Uterus (tissue), 4 donors: ENCODE data around the gene IL1F10. TPM values are rescaled to one million over a fixed set of nuclear protein-coding genes. Genes with fewer than 3 reads are reported as not detected.

Experiments used
- DNase-seq, 2 donors: peaks; one replicate each; pipeline ENCODE4 v3.0.0-alpha.2; 2019 to 2020
- H3K27ac ChIP-seq, 2 donors: fragments of 200-600 bp; sonication (generic); 1 replicate in 1 of 2; 2 replicates in 1 of 2; pipeline ENCODE4 v1.5.1; 2016 to 2018
- H3K27me3 ChIP-seq, 2 donors: fragments of 200-600 bp; sonication (generic); one replicate each; pipeline ENCODE4 v1.5.1; 2018 to 2019; ENCODE audit warnings: control low read depth in 1 of 2
- H3K36me3 ChIP-seq, 2 donors: fragments of 200-600 bp; sonication (generic); one replicate each; pipeline ENCODE4 v1.5.1; 2019; ENCODE audit warnings: control low read depth in 1 of 2
- H3K4me1 ChIP-seq, 2 donors: fragments of 200-600 bp; sonication (generic); one replicate each; pipeline ENCODE4 v1.5.1; 2018 to 2019; ENCODE audit warnings: control low read depth in 1 of 2
- H3K4me3 ChIP-seq, 2 donors: fragments of 200-600 bp; sonication (generic); 1 replicate in 1 of 2; 2 replicates in 1 of 2; pipeline ENCODE4 v1.5.1; 2018 to 2019; ENCODE audit warnings: mild to moderate bottlenecking in 1 of 2
- H3K9me3 ChIP-seq, 2 donors: fragments of 200-600 bp; sonication (generic); one replicate each; pipeline ENCODE4 v1.5.1; 2019; ENCODE audit warnings: control low read depth in 1 of 2
- POLR2A ChIP-seq, 2 donors: fragments of 450-650 bp; IDR thresholded peaks; one replicate each; pipeline ENCODE4 v1.6.1; 2016; ENCODE audit warnings: antibody characterized with exemption in 2 of 2, mild to moderate bottlenecking in 1 of 2, moderate library complexity in 1 of 2
- intact Hi-C: fragments of 100-400 bp; cut with DNase I; formaldehyde crosslinking; loops from one replicate; pipeline ENCODE4 v1.15.1; 2023; ENCODE audit warnings: low total_unique reads
- total RNA-seq, 4 donors: library from RNA; depleted of rRNA in 3 of 4; stranded (reverse); fragments of >200 nt in 3 of 4; gene quantifications; one replicate each; pipeline versions ENCODE4 v1.1.0 to v1.2.4, GENCODE V29; 2014 to 2023
- TF ChIP-seq, protein P1 (sequence below), 4 experiments: fragments of 200-600 bp in 2 of 4; fragments of 450-650 bp in 2 of 4; sonication (generic) in 2 of 4; IDR thresholded peaks; one replicate each; pipeline ENCODE4 v1.5.1; 2016 to 2019; ENCODE audit warnings: antibody characterized with exemption in 4 of 4, mild to moderate bottlenecking in 2 of 4, moderate library complexity in 1 of 4
- donor health status: DM: yes; HTN: yes; CAD: no.

IL1F10 gene
- total RNA-seq, 4 donors from 2014 or later, result not detected

DNA sequence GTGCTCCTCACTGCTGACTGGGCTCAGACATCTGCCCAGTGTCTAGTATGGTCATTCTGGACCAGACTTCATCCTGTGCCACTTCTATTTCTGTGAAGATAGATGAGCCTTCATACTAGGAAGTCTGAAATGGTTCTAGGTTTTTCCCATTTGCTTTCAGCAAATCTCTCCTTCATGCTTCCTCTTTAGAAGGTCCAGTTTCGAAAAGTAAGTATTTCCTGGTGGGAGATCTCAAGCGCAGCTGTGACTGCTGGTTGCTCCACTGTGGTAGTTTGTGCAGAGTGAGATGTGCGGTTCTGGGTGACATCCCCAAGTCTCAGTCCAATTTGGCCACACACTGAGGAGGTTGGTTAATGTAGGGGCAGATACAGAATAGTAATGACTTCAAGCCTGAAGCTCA, 29.5 kb upstream of the IL1F10 start:
- H3K27me3 ChIP-seq, result no peaks in the 10 kb centered on the region
- no peak overlapping the region for H3K4me3 ChIP-seq
- no peaks in the 10 kb centered on the region for H3K4me1 ChIP-seq
- TF ChIP-seq POLR2A (IDR thresholded peaks at IDR 0.05), result no peak
- TF ChIP-seq, protein P1, sequence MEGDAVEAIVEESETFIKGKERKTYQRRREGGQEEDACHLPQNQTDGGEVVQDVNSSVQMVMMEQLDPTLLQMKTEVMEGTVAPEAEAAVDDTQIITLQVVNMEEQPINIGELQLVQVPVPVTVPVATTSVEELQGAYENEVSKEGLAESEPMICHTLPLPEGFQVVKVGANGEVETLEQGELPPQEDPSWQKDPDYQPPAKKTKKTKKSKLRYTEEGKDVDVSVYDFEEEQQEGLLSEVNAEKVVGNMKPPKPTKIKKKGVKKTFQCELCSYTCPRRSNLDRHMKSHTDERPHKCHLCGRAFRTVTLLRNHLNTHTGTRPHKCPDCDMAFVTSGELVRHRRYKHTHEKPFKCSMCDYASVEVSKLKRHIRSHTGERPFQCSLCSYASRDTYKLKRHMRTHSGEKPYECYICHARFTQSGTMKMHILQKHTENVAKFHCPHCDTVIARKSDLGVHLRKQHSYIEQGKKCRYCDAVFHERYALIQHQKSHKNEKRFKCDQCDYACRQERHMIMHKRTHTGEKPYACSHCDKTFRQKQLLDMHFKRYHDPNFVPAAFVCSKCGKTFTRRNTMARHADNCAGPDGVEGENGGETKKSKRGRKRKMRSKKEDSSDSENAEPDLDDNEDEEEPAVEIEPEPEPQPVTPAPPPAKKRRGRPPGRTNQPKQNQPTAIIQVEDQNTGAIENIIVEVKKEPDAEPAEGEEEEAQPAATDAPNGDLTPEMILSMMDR (IDR thresholded peaks at IDR 0.05), result no peak
- H3K9me3 ChIP-seq, result no peaks in the 10 kb centered on the region
- no peak overlapping the region for H3K27ac ChIP-seq
- intact Hi-C loops, result no loop called here
- no peaks in the 10 kb centered on the region for H3K36me3 ChIP-seq
- DNase-seq, result no peak

DNA sequence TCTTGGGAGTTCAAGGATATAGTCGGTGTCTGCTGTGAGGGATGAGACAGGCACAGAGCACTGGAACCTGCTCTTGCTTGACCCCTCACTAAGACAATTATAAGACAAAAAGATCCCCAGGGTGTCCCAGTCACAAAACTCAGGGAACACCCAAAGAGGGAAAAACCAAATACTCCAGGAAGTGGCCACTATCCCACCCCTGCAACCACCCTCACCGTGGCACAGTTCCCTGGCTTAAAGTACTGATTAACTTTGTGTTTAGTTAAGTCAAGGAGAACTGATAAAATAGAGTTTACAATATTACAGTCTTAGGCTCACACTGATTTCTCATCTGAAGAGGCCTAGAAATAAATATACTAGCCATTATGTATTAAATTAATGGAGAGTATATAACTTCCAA, 28.6 kb upstream of the IL1F10 start:
- intact Hi-C loops, result no loop called here
- no peaks in the 10 kb centered on the region for H3K4me1 ChIP-seq
- H3K4me3 ChIP-seq, result no peak overlapping the region
- no peak for TF ChIP-seq POLR2A (IDR thresholded peaks at IDR 0.05)
- TF ChIP-seq, protein P1 (IDR thresholded peaks at IDR 0.05), result no peak
- H3K27ac ChIP-seq, result no peak overlapping the region
- H3K36me3 ChIP-seq, result no peaks in the 10 kb centered on the region
- DNase-seq, result no peak
- H3K9me3 ChIP-seq, result no peaks in the 10 kb centered on the region
- no peaks in the 10 kb centered on the region for H3K27me3 ChIP-seq

DNA sequence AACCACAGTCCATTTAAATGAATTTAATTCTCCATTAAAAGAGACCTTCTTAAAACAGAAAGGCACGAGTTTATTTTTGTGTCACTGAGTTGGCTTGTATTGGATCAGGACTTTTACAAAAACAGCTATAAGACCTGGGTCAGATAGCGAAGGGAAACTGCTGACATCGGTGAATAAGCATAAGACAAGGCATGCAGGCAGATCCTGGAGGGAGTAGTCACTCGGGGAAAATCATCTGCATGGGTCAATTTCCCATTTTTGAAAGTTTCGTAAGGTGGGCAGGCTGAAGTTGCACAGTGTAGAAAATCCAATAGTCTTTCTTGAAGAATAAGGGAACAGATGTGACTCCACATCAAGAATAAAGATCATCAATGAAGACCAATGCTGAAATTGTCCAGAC, 28.1 kb upstream of the IL1F10 start:
- no peak for DNase-seq
- H3K36me3 ChIP-seq, result no peaks in the 10 kb centered on the region
- H3K27ac ChIP-seq, result no peak overlapping the region
- TF ChIP-seq, protein P1 (IDR thresholded peaks at IDR 0.05), result no peak
- TF ChIP-seq POLR2A (IDR thresholded peaks at IDR 0.05), result no peak
- no peak overlapping the region for H3K4me3 ChIP-seq
- no peaks in the 10 kb centered on the region for H3K4me1 ChIP-seq
- intact Hi-C loops, result no loop called here
- no peaks in the 10 kb centered on the region for H3K27me3 ChIP-seq
- no peaks in the 10 kb centered on the region for H3K9me3 ChIP-seq

DNA sequence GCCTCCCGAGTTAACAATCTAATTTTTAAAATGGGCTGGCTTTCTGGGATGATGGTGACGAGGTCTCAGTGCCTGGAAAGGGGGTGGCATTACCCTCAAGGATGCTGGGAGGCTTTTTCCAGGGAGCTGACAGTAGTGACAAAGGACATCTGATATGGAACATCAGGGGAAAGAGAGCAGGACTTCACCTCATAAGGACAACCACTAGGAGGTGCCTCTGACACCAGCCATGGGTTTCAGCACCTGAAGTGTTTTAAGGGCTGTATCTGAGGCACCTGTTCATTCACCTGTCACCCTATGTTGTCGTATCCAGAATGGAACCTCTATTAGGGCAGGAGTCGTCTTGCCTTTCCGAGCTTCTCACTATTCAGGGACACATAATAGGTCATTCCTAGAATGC, 25.9 kb upstream of the IL1F10 start:
- Histone ChIP-seq H3K27ac (no peak overlapping the region), H3K4me1 (no peaks in the 10 kb centered on the region), H3K27me3 (no peaks in the 10 kb centered on the region), H3K36me3 (no peaks in the 10 kb centered on the region), H3K4me3 (no peak overlapping the region), H3K9me3 (no peaks in the 10 kb centered on the region)
- intact Hi-C loops, result no loop called here
- DNase-seq, result no peak
- TF ChIP-seq POLR2A (IDR thresholded peaks at IDR 0.05), result no peak

DNA sequence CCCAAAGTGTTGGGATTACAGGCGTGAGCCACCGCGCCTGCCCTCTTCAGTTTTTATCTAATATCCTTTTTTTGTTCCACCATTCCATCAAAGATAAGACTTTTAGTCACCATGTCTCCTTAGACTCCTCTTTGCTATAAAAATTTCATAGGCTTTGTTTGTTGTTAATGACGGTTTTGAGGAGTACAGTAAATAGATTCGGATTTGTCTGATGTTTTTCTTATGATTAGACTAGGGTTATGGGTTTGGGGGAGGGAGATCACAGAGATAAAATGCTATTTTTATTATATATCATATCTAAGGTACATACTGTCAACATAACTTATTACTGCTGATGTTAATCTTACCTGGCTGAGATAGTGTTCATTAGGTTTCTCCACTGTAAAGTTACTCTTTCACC, 21.3 kb upstream of the IL1F10 start:
- TF ChIP-seq, protein P1 (IDR thresholded peaks at IDR 0.05), result no peak
- no peak for TF ChIP-seq POLR2A (IDR thresholded peaks at IDR 0.05)
- H3K9me3 ChIP-seq, result no peaks in the 10 kb centered on the region
- no peak overlapping the region for H3K27ac ChIP-seq
- intact Hi-C loops, result no loop called here
- no peaks in the 10 kb centered on the region for H3K27me3 ChIP-seq
- DNase-seq, result no peak
- H3K4me3 ChIP-seq, result no peak overlapping the region
- no peaks in the 10 kb centered on the region for H3K36me3 ChIP-seq
- H3K4me1 ChIP-seq, result no peaks in the 10 kb centered on the region
